SK-N-SH (cell line): ENCODE measurements around the gene LDB2. TPM values are rescaled to one million over a fixed set of nuclear protein-coding genes. Genes with fewer than 3 reads are reported as not detected.

ENCODE experiments used
- CTCF ChIA-PET: fragments of 300-600, 350-600 bp; formaldehyde crosslinking; extraction: SDS; loops from one replicate; lab custom pipeline; 2021; lab: Yijun Ruan, JAX
- POLR2A ChIA-PET: fragments of 350-600 bp; sonication (Branson Sonifier 250); formaldehyde crosslinking; extraction: SDS; loops from one replicate; lab custom pipeline; 2020; ENCODE audit warnings: antibody characterized with exemption, inconsistent platforms; lab: Yijun Ruan, JAX
- DNase-seq: peaks from one replicate; pipeline ENCODE4 v3.0.0; 2012
- H2AFZ ChIP-seq: fragments of 200-600 bp; sonication (generic); 2 replicates; pipeline ENCODE4 v1.8.1; 2016; ENCODE audit warnings: antibody characterized with exemption, mild to moderate bottlenecking, low read depth
- H3F3A ChIP-seq: fragments of 200-600 bp; sonication (generic); replicated peaks from 2 replicates; pipeline ENCODE3; 2016; ENCODE audit warnings: antibody characterized with exemption, mild to moderate bottlenecking; ENCODE audit not compliant: insufficient read depth
- H3K27ac ChIP-seq, 2 experiments: fragments of 200-500 bp in 1 of 2; fragments of 200-600 bp in 1 of 2; sonication (Bioruptor generic) in 1 of 2; sonication (generic), shearing (Covaris generic) in 1 of 2; 2 replicates each; pipeline versions ENCODE4 v1.5.1 to v1.6.1; 2014 to 2016; ENCODE audit warnings: low read depth in 2 of 2, inconsistent platforms in 1 of 2, low read length in 1 of 2, mild to moderate bottlenecking in 1 of 2, mixed read lengths in 1 of 2
- H3K27me3 ChIP-seq: fragments of 200-600 bp; sonication (generic), shearing (Covaris generic); 2 replicates; pipeline ENCODE4 v1.6.1; 2016; ENCODE audit warnings: mixed run types; ENCODE audit not compliant: insufficient read depth
- H3K36me3 ChIP-seq, 2 experiments: fragments of 200-500 bp in 1 of 2; fragments of 200-600 bp in 1 of 2; sonication (Bioruptor generic) in 1 of 2; sonication (generic) in 1 of 2; replicated peaks in 1 of 2; 2 replicates each; pipeline versions ENCODE3 to v1.5.1; 2014 to 2016; ENCODE audit warnings: low read length in 1 of 2, mild to moderate bottlenecking in 1 of 2; ENCODE audit not compliant: insufficient read depth in 2 of 2, control insufficient read depth in 1 of 2
- H3K4me1 ChIP-seq, 2 experiments: fragments of 200-500 bp in 1 of 2; fragments of 200-600 bp in 1 of 2; sonication (Bioruptor generic) in 1 of 2; sonication (generic), shearing (Covaris generic) in 1 of 2; 2 replicates each; pipeline versions ENCODE4 v1.5.1 to v1.6.1; 2014 to 2016; ENCODE audit warnings: low read depth in 1 of 2, low read length in 1 of 2, mixed run types in 1 of 2; ENCODE audit not compliant: insufficient read depth in 2 of 2, control insufficient read depth in 1 of 2
- H3K4me2 ChIP-seq: fragments of 200-600 bp; sonication (generic), shearing (Covaris generic); 2 replicates; pipeline ENCODE4 v1.6.1; 2017; ENCODE audit warnings: mixed run types
- H3K4me3 ChIP-seq, 2 experiments: fragments of 200-500 bp in 1 of 2; fragments of 200-600 bp in 1 of 2; sonication (Bioruptor generic) in 1 of 2; sonication (generic), shearing (Covaris generic) in 1 of 2; 2 replicates each; pipeline versions ENCODE4 v1.5.1 to v1.8.1; 2014 to 2016; ENCODE audit warnings: low read depth in 2 of 2, inconsistent platforms in 1 of 2, low read length in 1 of 2, mild to moderate bottlenecking in 1 of 2, mixed read lengths in 1 of 2, moderate library complexity in 1 of 2
- H3K79me2 ChIP-seq: fragments of 200-600 bp; sonication (generic); 2 replicates; pipeline ENCODE4 v1.8.1; 2017; ENCODE audit warnings: mild to moderate bottlenecking; ENCODE audit not compliant: insufficient read depth
- H3K9ac ChIP-seq: fragments of 200-600 bp; sonication (generic); 2 replicates; pipeline ENCODE4 v1.6.1; 2017; ENCODE audit warnings: mixed run types
- H3K9me2 ChIP-seq: fragments of 200-600 bp; sonication (generic); 2 replicates; pipeline ENCODE4 v1.6.1; 2017; ENCODE audit warnings: mixed run types
- H3K9me3 ChIP-seq: fragments of 200-600 bp; sonication (generic); 2 replicates; pipeline ENCODE4 v1.6.1; 2017; ENCODE audit warnings: mixed run types, mild to moderate bottlenecking, moderate library complexity
- H4K20me1 ChIP-seq: fragments of 200-600 bp; sonication (generic); 2 replicates; pipeline ENCODE4 v1.6.1; 2017; ENCODE audit warnings: mild to moderate bottlenecking, mixed run types; ENCODE audit not compliant: insufficient read depth
- CTCF ChIP-seq: fragments of 200-600 bp; sonication (generic); IDR thresholded peaks from 2 replicates; pipeline ENCODE4 v1.6.1; 2017; ENCODE audit warnings: antibody characterized with exemption, mild to moderate bottlenecking, moderate library complexity
- ELF1 ChIP-seq: IDR thresholded peaks from 2 replicates; pipeline ENCODE4 v1.4.0; 2012
- EZH2phosphoT487 ChIP-seq: fragments of 200-600 bp; sonication (generic); IDR thresholded peaks from 2 replicates; pipeline ENCODE4 v1.6.1; 2017; ENCODE audit warnings: low read depth, mixed run types, mild to moderate bottlenecking, antibody characterized with exemption, moderate library complexity, borderline replicate concordance
- FOSL2 ChIP-seq: IDR thresholded peaks from 2 replicates; pipeline ENCODE4 v1.4.0; 2012; ENCODE audit warnings: low read depth, mild to moderate bottlenecking, moderate library complexity, borderline replicate concordance
- FOXJ3 ChIP-seq: sonication (generic); formaldehyde crosslinking; IDR thresholded peaks from 2 replicates; pipeline ENCODE4 v1.5.1; 2020; ENCODE audit warnings: mild to moderate bottlenecking, missing genetic modification reagents
- JUND ChIP-seq: IDR thresholded peaks from 2 replicates; pipeline ENCODE4 v1.4.0; 2012
- MAX ChIP-seq: IDR thresholded peaks from 2 replicates; pipeline ENCODE4 v1.4.0; 2012; ENCODE audit warnings: low read depth
- MEF2A ChIP-seq: IDR thresholded peaks from 2 replicates; pipeline ENCODE4 v1.4.0; 2012; ENCODE audit warnings: low read depth, borderline replicate concordance
- MXI1 ChIP-seq: IDR thresholded peaks from 2 replicates; pipeline ENCODE4 v1.6.1; 2012; ENCODE audit warnings: mild to moderate bottlenecking, low read depth, low read length, improper control_type of control experiment
- NFIC ChIP-seq: IDR thresholded peaks from 2 replicates; pipeline ENCODE4 v1.4.0; 2012; ENCODE audit warnings: borderline replicate concordance
- NRF1 ChIP-seq: IDR thresholded peaks from 2 replicates; pipeline ENCODE4 v1.6.1; 2012; ENCODE audit warnings: low read depth, mild to moderate bottlenecking, low read length
- PBX3 ChIP-seq: IDR thresholded peaks from 2 replicates; pipeline ENCODE4; 2012
- RCOR1 ChIP-seq: fragments of 150-350 bp; IDR thresholded peaks from 2 replicates; pipeline ENCODE4 v1.6.1; 2017; ENCODE audit warnings: antibody characterized with exemption, low read length
- SIN3A ChIP-seq: IDR thresholded peaks from 2 replicates; pipeline ENCODE4 v1.6.1; 2012; ENCODE audit warnings: low read depth, mild to moderate bottlenecking, low read length, moderate library complexity, borderline replicate concordance
- SMC3 ChIP-seq: IDR thresholded peaks from 2 replicates; pipeline ENCODE4 v1.6.1; 2012; ENCODE audit warnings: low read depth, low read length, improper control_type of control experiment
- TAF1 ChIP-seq: IDR thresholded peaks from 2 replicates; pipeline ENCODE4 v1.6.1; 2012; ENCODE audit warnings: low read depth, mild to moderate bottlenecking, low read length, moderate library complexity, borderline replicate concordance
- TEAD4 ChIP-seq: IDR thresholded peaks from 2 replicates; pipeline ENCODE4 v1.4.0; 2012; ENCODE audit warnings: mild to moderate bottlenecking, borderline replicate concordance; ENCODE audit not compliant: insufficient read depth
- WGBS: methylation state at CpG from one replicate; pipeline ENCODE4 v1.1.6; 2017; ENCODE audit warnings: low lambda C conversion rate; 5-methylcytosine and 5-hydroxymethylcytosine counted together
- polyA plus RNA-seq, 3 experiments: library from polyadenylated mRNA; depleted of rRNA; stranded (reverse); fragments of >200 nt; gene quantifications; 2 replicates each; pipeline ENCODE4 v1.2.3, GENCODE V29; 2012
- TF ChIP-seq, protein P1 (sequence below): IDR thresholded peaks from 2 replicates; pipeline ENCODE4 v1.4.0; 2012; ENCODE audit warnings: low read depth, borderline replicate concordance
- TF ChIP-seq, protein P2 (sequence below): fragments of 150-350 bp; IDR thresholded peaks from 2 replicates; pipeline ENCODE4 v1.6.1; 2017; ENCODE audit warnings: antibody characterized with exemption, low read length, low read depth, borderline replicate concordance
- TF ChIP-seq, protein P3 (sequence below): IDR thresholded peaks from 2 replicates; pipeline ENCODE4 v1.4.0; 2012; ENCODE audit warnings: low read depth, borderline replicate concordance

LDB2 gene
- polyA plus RNA-seq, 1 of the 3 experiments (the other 2 are of a cell fraction) = 11.0 TPM

DNA sequence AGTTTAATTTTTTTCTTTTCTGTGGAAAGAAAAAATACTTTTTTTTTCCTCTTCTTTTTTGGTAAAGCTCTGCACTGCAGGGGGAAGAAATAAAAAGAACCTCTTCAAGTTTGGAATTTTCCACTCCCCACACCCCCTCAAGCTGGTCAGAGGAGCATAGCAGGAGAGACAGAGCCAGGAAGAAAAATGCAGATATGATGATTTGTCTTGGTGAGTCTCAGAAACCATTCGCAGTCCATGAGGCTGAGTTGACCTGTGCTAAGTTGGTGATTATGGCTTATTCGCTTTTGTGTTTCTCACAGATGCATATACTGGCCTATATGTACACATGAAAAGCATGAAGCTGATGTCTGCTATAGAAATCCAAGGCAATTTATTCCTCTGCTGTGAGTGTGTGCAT, 205.9 kb downstream of the LDB2 start:
- Histone ChIP-seq H3K9me2 (no peaks in the 10 kb centered on the region), H2AFZ (no peak overlapping the region), H3K4me3 (no peak overlapping the region)
- TF ChIP-seq, protein P1, sequence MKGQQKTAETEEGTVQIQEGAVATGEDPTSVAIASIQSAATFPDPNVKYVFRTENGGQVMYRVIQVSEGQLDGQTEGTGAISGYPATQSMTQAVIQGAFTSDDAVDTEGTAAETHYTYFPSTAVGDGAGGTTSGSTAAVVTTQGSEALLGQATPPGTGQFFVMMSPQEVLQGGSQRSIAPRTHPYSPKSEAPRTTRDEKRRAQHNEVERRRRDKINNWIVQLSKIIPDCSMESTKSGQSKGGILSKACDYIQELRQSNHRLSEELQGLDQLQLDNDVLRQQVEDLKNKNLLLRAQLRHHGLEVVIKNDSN = no peak
- TF ChIP-seq MEF2A (no peak), ELF1 (no peak), FOSL2 (no peak), RCOR1 (no peak), SMC3 (no peak), SIN3A (no peak), NRF1 (no peak), EZH2phosphoT487 (no peak), FOXJ3 (CRISPR knock-in tag) (no peak), JUND (no peak), MAX (no peak)
- TF ChIP-seq, protein P2, sequence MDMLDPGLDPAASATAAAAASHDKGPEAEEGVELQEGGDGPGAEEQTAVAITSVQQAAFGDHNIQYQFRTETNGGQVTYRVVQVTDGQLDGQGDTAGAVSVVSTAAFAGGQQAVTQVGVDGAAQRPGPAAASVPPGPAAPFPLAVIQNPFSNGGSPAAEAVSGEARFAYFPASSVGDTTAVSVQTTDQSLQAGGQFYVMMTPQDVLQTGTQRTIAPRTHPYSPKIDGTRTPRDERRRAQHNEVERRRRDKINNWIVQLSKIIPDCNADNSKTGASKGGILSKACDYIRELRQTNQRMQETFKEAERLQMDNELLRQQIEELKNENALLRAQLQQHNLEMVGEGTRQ = no peak
- TF ChIP-seq, all 33 proteins: peak for 0
- H3K9ac ChIP-seq = no peak overlapping the region
- H3K4me1 ChIP-seq = peaks cover 0 to 9% of the 10 kb centered on the region in 2 experiments; a peak in 1 of 4 replicates
- no peaks in the 10 kb centered on the region for H4K20me1 ChIP-seq
- H3K27ac ChIP-seq = no peak overlapping the region
- H3K79me2 ChIP-seq = no peaks in the 10 kb centered on the region
- no peaks in the 10 kb centered on the region for H3K36me3 ChIP-seq
- H3K9me3 ChIP-seq = no peaks in the 10 kb centered on the region
- DNase-seq = no peak
- ChIA-PET CTCF (no interaction called here), POLR2A (no interaction called here)
- 77% methylated on average over 2 of the region's 2 CpGs for WGBS
- no peak overlapping the region for H3K4me2 ChIP-seq
- H3F3A ChIP-seq = no peaks in the 10 kb centered on the region
- H3K27me3 ChIP-seq = no peaks in the 10 kb centered on the region

- Histone ChIP-seq H2AFZ (no peak overlapping the region), H3K9ac (no peak overlapping the region), H3K4me2 (no peak overlapping the region), H3F3A (no peaks in the 10 kb centered on the region), H3K4me1 (peaks cover 0 to 12% of the 10 kb centered on the region in 2 experiments; a peak in 1 of 4 replicates), H3K9me2 (no peaks in the 10 kb centered on the region), H3K79me2 (no peaks in the 10 kb centered on the region), H3K4me3 (no peak overlapping the region), H3K9me3 (no peaks in the 10 kb centered on the region), H3K36me3 (no peaks in the 10 kb centered on the region), H3K27me3 (no peaks in the 10 kb centered on the region), H4K20me1 (no peaks in the 10 kb centered on the region), H3K27ac (no peak overlapping the region)
- TF ChIP-seq RCOR1 (no peak), TAF1 (no peak), FOXJ3 (CRISPR knock-in tag) (no peak), MEF2A (no peak), TEAD4 (no peak), CTCF (no peak), PBX3 (no peak), NFIC (no peak), MXI1 (no peak), MAX (no peak), NRF1 (no peak)
- TF ChIP-seq, protein P3, sequence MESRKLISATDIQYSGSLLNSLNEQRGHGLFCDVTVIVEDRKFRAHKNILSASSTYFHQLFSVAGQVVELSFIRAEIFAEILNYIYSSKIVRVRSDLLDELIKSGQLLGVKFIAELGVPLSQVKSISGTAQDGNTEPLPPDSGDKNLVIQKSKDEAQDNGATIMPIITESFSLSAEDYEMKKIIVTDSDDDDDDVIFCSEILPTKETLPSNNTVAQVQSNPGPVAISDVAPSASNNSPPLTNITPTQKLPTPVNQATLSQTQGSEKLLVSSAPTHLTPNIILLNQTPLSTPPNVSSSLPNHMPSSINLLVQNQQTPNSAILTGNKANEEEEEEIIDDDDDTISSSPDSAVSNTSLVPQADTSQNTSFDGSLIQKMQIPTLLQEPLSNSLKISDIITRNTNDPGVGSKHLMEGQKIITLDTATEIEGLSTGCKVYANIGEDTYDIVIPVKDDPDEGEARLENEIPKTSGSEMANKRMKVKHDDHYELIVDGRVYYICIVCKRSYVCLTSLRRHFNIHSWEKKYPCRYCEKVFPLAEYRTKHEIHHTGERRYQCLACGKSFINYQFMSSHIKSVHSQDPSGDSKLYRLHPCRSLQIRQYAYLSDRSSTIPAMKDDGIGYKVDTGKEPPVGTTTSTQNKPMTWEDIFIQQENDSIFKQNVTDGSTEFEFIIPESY = no peak
- no peak for DNase-seq
- WGBS = 57% methylated on average over 4 of the region's 4 CpGs
- ChIA-PET POLR2A (no interaction called here), CTCF (no interaction called here)
These were observed 206.4 kb downstream of the LDB2 start for GRCh38 chr4:16692046-16692445.
